HG03135 (cell line): ENCODE measurements around the gene RAD51AP2.
A peak's percentile ranks its signal among the peaks of the same experiment; 100 is the strongest.
"Not testable (repeated sequence)": the region's sequence is repeated elsewhere in the genome, so short reads cannot be mapped to it uniquely, and the experiment has no call there.

ENCODE experiments used
- ATAC-seq: cut with Tn5 transposase; IDR thresholded peaks from one replicate; pipeline ENCODE4 v1.9.1; 2021; ENCODE audit warnings: mild to moderate bottlenecking, moderate library complexity; ENCODE audit not compliant: unreplicated experiment

The RAD51AP2 gene

DNA sequence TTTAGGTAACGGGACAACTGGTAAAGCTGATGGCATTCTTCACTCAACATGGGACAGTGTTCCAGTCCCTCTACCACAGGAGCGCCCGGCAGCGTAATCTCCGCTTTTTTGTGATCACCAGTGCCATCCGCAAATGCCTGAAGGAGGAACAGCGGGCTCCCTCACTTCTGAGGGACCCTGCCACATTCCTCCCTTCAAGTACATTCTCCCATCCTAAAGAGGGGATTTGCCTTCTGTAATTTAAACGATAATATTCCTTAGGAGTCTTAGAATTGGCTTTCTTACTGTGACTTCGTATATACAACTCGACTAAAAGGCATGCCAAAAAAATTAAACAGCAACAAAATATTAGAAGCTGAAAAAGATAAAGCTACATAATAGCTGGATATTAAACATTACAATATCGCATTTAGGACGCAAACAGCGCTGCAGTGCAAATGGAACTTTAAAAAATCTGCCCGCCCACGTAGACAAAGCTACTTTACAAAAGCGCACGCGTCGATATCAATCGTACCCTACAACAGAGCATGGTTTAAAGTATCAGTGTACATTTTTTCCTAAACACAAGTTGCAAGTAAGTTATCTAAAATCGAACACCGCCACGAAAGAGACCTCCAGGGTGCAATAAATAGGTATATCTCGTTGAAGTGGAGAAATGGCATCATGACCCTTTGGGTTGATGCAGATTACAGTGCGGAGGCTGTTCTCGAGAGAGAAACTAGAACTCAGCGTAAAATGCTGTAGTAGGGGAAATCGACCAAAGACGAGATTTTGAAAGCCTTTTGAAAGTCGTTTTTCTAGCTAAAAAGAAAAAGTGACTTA, 20.0 kb upstream of the RAD51AP2 start:
- ATAC-seq = no peak

DNA sequence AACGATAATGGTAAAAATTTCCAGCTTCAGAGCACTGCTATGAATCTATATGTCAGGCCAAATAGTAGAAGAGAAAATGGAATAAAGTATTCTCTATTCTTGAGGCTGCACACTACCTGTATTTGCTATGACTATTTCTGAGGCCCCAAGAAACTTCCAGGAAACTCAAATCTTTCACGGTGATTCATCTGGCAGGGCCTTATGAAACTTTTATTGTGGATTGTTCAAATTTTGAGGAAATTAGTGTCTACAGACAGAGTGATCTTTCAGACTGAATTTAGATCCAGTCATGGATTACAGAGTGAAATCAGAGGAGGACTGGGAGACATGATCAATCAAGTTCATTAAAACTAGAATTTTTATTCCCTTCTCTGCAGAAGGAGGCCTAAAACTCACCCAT, 18.2 kb upstream of the RAD51AP2 start:
- ATAC-seq = no peak

DNA sequence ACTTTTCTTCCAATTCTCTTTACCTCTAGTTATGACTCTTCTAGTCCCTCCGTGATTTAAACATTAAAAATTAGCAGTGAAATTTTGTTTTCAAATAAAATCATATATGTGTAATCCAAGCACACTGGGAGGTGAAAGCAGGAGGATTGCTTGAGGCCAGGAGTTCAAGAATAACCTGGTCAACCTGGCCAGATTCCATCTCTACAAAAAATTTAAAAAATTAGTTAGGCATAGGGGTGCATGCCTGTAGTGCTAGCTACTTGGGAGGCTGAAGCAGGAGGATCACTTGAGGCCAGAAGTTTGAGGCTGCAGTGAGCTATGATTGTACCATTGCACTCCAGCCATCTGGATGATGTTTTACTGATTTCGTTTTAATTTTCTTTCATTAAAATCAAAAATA, 15.3 kb upstream of the RAD51AP2 start:
- ATAC-seq = no peak

DNA sequence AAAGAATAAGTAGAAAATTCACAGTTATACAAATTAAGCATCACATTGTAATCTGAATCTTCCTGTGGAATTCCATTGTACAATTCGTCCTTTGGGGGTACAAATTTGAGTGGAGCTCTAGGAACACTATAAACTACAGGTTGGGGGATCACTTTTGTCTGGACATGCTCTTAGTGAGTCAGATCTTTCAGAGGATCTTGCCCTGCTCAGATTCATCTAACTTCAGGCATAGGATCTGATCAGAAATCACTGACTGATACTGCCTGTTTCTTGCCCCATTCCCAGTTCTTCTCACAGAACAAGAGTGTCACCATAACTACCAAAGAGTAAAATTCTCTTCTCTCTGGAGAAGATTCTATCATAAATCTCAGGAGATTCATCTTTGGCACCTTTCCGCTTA, 11.5 kb upstream of the RAD51AP2 start:
- no peak for ATAC-seq

DNA sequence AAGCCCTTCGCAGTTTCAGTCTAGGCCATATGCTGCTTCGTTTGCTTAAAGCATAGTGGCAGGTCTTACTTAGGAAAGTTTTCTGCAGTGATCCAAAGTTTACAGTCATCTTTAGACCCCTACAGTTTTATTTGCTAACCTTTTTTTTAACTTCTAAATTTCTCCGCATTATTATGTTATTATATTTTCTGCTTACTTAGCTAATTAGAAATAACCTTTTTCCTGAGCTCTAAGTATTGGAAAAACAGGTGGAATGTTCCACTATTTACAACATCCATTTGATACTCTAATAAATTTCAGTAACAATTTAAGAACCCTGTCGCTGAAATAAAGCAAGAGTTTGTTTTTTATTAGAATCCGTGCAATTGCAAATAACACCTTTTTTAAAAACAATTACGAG, 4.1 kb upstream of the RAD51AP2 start:
- ATAC-seq = no peak

- ATAC-seq = no peak
Observed at GRCh38 chr2:17521621-17522020, 3.4 kb upstream of the RAD51AP2 start.

DNA sequence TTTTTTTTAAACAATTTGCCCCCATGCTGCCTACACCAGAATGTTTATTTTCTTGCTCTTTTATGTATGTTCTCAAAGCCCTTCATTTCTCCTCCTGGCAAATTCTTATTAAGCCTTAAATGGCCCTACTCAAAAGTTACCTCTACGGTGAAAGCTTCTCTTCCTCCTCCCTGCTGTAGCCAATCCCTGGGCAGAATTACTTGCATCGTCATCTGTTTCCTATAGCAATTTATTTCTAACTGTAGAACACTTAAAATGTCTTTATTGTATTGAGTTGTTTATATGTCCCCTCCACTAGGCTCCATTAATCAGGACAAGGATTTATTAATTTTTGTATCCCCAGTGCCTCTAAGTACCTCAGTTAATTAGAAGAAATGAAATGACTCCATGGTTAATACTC, 2.5 kb upstream of the RAD51AP2 start:
- no peak for ATAC-seq

- ATAC-seq = no peak
Observed at GRCh38 chr2:17519486-17519885, 1.2 kb upstream of the RAD51AP2 start.

- ATAC-seq = peak; percentile 22
Observed at GRCh38 chr2:17517481-17518211, 594 bp downstream of the RAD51AP2 start.

GRCh38 chr2:17515652-17516051, 2.6 kb downstream of the RAD51AP2 start:
- ATAC-seq = no peak

DNA sequence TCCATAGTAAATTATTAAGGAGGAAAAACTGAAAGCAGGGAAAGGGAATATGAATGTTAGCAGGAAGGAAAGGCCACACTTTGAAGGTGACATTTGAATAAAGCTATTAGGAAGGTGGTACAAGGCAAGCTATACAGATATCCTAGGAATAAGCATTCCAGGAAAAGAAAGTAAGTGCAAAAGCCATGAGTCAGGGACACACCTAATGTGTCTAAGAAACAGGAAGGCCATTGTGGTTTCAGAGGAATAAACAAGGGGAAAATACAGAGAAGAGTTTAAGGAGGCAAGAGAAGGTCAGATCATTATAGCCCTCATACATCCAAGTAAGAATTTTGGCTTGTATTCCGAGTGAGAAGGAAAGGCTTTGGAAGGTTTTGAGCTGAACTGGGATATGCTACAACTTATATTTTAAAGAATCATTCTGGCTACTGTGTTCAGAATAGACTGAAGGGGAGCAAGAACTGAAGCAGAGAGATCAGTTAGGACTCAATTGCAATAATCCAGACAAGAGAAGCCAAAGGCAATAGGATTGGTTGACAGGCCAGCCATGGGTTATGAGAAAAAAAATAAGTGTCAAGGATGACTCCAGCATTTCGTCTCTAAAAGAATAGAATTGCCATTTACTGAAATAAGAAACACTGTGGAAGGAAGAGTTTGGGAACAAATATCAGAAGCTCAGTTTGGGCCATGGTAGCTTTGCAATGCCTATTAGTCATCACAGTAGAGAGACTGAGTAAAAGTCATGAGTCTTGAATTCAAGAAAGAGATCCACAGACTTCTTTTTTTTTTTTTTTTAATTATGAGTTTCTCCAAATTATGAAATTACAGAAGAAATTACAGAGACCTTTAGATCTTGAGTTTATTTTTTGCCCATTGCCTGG, 11.3 kb downstream of the RAD51AP2 start:
- ATAC-seq = no peak

DNA sequence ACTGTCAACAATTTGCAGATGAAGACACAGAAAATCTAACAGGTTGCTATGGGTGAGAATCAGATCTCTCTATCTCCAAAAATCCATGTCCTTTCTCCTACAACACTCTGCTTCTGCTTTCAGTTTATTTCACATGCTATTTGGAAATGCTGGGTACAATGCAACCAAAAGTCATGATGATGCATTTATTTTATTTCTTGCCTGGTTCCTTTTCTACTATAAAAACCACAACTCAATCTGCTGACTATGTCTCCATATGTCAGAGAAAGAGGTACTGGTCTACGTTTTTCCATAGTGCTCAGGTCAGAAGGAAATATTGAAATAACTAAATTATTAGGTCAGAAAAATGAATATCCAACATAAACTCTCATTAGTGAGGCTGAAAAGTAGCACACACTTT, 20.5 kb downstream of the RAD51AP2 start:
- ATAC-seq = no peak

DNA sequence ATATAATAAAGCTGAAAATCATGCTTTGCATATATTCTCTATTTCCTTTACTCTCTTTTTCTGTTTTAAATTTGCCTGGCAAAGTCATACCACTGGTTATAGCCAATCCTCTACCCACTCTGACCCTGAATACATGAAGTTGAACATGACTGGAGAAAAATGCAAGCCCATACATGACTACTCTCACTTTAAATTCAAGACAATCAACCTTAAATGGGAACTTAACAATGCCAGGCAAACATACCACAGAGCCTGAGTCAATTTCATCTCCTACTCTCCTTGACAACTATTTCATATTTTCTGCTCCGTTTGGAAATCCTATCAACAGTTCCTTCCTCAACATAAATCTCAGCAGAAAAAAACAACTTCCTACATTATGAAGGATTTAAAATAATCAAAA, 22.6 kb downstream of the RAD51AP2 start:
- ATAC-seq = no peak

GRCh38 chr2:17490165-17490564, 28.1 kb downstream of the RAD51AP2 start:
- ATAC-seq = not testable (repeated sequence)

GRCh38 chr2:17488610-17489009, 29.6 kb downstream of the RAD51AP2 start:
- ATAC-seq = not testable (repeated sequence)

DNA sequence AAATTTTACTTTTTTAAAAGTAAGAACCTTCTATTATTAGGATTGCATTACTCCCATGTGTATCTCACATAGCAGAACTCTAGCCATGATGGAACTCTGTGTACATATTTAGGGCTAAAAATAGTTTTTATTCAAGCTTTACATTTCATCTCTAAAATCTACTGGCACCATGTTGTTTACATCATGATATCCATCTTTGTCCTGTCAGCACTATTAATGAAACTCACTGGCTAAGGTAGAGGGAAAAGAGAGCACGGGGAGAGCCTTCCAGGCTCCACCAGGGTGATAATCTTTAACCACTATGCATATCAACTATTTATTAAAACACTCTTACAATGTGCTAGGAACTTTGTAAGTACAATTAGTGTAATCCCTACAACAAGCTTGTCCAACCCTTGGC, 34.7 kb downstream of the RAD51AP2 start:
- no peak for ATAC-seq

DNA sequence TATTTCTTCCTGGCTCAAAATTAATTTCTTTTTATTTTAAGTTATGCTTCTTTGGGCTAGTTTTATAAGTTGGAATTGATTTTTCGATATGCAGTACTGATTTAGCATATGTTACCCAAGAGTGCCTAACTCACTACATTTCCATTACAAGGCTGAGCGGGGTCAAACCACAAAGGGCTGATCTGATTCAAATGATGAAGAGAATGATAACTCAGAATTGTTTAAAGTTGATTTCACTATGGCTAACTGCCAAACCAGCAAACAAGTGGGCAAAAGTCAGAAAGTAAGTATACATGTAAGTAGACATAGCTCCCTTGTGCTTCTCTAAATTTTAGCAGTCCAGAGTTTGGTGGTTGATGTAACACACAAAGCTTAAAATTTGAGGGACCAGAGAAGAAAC, 35.6 kb downstream of the RAD51AP2 start:
- no peak for ATAC-seq

- ATAC-seq = no peak
Observed at GRCh38 chr2:17479875-17480274, 38.4 kb downstream of the RAD51AP2 start.

DNA sequence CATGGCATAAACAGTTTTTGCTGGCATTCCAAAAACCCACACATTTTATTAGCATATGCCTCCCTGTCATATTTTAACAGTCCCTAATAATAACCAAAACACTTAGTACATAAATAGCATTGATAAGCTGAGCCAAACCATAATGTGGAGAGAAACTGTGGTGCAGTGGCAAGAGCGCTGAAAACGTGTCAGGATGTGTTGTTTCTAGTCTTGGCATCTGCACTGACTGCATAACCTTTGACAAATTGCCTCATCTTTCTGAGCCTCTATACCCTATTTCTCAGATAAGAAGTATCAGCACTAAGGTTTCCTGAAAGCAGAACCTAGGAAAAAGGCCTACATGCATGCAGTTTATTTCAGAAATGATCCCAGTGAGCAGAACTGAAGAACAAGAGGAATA, 41.4 kb downstream of the RAD51AP2 start:
- no peak for ATAC-seq

GRCh38 chr2:17476064-17476463, 42.2 kb downstream of the RAD51AP2 start:
- no peak for ATAC-seq

DNA sequence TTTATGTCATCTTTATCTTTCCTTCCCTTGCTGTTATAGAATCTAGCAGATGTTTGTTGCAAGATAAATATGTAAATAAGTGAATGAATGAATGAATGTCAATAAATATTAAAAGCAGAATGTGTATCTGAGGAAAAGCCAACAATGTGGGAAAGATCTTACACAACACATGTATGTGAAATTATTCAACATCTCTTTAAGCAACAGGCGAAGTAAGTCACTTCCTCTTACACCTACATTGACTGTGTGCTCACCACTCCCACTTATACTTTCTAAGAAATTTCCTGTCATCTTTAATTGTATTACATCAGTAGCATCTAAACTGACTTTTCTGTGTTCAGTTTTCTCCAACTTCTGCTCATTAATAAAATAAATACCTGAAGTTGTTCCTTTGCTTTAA, 43.0 kb downstream of the RAD51AP2 start:
- ATAC-seq = no peak
